ENCODE results near the gene HLA-G.
A peak's percentile ranks its signal among the peaks of the same experiment; 100 is the strongest.
"Not testable (repeated sequence)": the region's sequence is repeated elsewhere in the genome, so short reads cannot be mapped to it uniquely, and the experiment has no call there.

Gene HLA-G

DNA sequence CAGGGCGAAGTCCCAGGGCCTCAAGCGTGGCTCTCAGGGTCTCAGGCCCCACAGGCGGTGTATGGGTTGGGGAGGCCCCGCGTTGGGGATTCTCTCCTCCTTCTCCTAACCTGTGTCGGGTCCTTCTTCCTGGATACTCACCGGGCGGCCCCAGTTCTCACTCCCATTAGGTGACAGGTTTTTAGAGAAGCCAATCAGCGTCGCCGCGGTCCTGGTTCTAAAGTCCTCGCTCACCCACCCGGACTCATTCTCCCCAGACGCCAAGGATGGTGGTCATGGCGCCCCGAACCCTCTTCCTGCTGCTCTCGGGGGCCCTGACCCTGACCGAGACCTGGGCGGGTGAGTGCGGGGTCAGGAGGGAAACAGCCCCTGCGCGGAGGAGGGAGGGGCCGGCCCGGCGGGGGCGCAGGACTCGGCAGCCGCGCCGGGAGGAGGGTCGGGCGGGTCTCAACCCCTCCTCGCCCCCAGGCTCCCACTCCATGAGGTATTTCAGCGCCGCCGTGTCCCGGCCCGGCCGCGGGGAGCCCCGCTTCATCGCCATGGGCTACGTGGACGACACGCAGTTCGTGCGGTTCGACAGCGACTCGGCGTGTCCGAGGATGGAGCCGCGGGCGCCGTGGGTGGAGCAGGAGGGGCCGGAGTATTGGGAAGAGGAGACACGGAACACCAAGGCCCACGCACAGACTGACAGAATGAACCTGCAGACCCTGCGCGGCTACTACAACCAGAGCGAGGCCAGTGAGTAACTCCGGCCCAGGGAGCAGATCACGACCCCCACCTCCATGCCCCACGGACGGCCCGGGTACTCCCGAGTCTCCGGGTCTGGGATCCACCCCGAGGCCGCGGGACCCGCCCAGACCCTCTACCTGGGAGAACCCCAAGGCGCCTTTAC is at the start of gene HLA-G:
HLA-G (plus strand) TSS at position 247 of the 892 bp plus-strand sequence; CDS start at position 267, 20 bp downstream.
- no peak for DNase-seq (ENCODE audit: low spot score)

DNA sequence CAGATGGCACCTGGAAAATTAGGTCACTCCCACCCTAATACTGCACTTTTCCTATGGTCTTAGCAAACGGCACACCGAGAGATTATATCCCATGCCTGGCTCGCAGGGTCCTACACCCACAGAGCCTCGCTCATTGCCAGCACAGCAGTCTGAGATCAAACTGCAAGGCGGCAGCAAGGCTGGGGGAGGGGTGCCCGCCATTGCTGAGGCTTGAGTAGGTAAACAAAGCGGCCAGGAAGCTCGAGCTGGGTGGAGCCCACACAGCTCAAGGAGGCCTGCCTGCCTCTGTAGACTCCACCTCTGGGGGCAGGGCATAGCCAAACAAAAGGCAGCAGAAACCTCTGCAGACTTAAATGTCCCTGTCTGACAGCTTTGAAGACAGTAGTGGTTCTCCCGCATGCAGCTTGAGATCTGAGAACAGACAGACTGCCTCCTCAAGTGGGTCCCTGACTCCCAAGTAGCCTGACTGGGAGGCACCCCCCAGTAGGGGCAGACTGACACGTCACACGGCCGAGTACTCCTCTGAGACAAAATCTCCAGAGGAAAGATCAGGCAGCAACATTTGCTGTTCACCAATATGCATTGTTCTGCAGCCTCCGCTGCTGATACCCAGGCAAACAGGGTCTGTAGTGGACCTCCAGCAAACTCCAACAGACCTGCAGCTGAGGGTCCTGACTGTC is 47.5 kb upstream of the HLA-G start:
- DNase-seq (ENCODE audit: low spot score) = not testable (repeated sequence)

DNA sequence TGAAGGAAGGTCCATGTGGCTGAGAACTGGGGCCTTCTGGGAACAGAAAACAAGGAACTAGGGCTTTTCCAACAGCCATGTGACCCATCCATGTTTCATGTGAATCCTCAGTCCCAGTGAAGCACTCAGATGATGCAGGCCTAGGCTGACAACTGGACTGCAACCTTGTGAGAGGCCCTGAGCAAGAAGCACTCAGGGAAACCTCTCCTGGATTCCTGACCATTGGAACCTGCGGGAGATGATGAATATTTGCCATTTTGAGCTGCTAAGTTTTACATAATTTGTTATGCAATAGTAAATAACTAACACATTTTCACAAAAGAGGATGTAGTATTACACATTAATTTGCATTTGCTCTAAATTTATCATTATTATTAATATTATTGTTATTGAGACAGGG is 38.4 kb upstream of the HLA-G start:
- DNase-seq (ENCODE audit: low spot score) = no peak

DNA sequence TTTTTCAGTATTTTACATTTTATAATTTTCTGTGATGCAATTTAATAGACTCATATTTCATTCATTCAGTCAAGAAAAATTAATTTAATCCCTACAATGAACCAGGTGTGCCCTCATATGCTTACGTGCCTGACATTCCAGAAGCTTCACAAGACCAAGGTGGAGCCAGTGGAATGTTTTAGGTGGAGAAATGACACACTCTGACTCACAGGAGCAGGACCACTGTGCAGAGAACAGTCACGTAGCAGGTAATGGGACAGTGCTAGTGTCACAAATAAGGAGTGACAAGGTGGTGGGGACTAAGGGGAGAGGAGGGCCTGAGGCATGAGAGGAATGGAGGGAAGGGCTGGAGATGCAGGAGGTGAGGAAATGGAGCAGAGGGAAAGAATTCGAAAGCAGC is 37.0 kb upstream of the HLA-G start:
- no peak for DNase-seq (ENCODE audit: low spot score)

DNA sequence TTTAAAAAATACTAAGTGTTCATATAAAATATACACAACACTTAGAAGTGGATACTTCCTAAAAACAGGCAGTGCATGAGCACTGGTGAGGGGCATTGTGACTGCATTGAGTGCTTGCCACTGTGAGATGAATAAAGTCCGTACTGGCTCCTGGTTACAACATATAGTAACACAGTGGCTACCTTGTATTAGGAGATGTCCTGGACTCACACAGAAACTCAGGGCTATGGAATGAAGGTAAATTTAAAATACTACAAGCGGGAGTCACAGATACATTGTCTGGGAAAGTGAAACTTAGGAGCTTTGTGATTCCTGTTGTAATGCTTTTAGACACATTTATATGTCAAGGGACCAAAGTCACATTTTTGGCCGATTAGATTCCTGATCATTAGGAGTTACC is 36.5 kb upstream of the HLA-G start:
- DNase-seq (ENCODE audit: low spot score) = no peak

DNA sequence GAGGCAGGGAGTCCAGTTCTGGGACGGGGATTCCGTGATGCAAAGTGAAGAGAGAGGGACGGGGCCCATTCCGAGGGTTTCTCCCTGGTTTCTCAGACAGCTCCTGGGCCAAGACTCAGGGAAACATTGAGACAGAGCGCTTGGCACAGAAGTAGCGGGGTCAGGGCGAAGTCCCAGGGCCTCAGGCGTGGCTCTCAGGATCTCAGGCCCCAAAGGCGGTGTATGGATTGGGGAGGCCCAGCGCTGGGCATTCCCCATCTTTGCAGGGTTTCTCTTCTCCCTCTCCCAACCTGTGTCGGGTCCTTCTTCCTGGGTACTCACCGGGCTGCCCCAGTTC is 35.9 kb upstream of the HLA-G start:
- DNase-seq (ENCODE audit: low spot score) = peak; percentile 6

DNA sequence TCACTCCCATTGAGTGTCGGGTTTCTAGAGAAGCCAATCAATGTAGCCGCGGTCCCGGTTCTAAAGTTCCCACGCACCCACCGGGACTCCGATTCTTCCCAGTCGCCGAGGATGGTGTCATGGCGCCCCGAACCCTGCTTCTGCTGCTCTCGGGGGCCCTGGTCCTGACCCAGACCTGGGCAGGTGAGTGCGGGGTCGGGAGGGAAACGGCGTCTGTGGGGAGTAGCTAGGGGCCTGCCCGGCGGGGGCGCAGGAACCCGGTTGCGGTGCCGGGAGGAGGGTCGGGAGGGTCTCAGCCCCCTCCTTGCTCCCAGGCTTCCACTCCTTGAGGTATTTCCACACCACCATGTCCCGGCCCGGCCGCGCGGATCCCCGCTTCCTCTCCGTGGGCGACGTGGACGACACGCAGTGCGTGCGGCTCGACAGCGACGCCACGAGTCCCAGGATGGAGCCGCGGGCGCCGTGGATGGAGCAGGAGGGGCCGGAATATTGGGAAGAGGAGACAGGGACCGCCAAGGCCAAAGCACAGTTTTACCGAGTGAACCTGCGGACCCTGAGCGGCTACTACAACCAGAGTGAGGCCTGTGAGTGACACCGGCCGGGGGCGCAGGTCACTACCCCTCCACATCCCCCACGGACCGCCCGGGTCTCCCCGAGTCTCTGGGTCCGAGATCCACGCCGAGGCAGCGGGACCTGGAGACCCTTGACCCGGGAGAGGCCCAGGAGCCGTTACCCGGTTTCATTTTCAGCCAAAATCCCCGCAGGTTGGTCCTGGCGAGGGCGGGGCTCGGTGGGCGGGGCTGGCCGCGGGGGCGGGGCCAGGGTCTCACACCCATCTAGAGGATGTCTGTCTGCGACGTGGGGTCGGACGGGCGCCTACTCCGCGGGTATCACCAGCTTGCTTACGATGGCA is 35.2 kb upstream of the HLA-G start:
- DNase-seq (ENCODE audit: low spot score) = peak; percentile 58

DNA sequence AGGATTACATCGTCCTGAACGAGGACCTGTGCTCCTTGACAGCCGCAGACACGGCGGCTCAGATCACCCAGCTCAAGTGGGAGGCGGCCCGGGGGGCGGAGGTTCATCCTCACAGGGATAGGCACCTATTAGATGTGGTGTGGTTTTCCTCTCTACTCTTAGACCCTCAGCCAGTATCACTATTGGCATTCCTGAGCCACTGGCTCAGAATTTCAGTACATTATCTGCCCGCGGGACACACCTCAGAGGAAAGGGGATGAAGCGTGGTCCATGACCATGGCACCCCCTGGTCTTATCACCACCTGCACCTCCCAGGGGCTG is 34.6 kb upstream of the HLA-G start:
- DNase-seq (ENCODE audit: low spot score) = no peak

DNA sequence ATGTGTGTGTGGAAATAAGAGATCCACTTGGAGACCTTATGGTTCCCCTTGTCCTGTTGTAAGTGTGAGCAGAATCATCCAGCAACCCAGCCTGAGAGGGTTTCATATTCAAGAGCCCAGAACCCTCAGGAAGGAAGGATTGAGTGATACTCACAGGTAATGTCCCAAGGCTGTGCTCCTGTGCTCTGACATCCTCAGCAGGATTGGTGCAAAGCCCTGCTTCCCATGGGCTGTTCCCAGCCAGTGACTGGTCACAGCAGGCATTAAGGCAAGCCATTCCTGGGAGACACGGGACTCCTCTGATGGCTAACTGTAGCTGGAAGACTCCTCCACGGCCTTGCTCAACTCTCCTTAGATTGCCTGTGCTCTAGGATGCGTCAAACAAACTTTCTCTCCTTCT is 33.8 kb upstream of the HLA-G start:
- no peak for DNase-seq (ENCODE audit: low spot score)

DNA sequence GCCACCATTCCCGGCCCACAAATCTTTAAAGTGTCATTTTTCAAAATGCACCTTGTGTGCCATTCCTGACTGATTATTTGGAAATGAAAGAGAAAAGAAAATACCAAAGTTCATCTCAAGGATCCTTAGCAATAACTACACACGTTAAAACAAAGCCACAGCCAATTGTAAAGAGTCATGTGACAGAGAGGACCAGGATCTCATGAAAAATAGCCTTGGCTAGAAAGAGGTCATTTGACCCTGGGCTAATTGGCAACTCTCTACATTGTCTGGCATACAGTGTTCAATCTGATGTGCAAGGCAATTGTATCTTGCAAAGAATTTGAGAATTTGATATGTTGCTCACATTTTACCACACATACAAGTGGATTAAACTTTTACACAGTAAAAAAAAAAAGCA is 31.6 kb upstream of the HLA-G start:
- no peak for DNase-seq (ENCODE audit: low spot score)

DNA sequence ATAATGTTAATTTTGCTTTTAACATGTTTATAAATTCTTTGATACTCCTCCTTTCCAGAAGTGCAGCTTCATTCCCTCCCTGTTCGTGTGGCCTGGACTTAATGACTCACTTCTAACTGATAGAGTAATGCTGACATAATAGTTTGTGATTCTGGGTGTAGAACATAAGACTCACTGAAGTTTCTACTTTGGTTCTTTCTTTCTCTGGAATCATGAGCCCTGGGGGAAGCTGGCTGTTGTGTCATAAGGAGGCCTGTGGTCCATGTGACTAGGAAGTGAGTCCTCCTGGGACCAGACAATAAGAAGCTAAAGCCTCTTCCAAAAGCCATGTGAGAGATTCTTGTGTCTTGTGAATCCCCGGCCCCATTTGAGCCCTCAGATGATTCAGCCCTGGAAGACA is 30.5 kb upstream of the HLA-G start:
- DNase-seq (ENCODE audit: low spot score) = peak; percentile 45

DNA sequence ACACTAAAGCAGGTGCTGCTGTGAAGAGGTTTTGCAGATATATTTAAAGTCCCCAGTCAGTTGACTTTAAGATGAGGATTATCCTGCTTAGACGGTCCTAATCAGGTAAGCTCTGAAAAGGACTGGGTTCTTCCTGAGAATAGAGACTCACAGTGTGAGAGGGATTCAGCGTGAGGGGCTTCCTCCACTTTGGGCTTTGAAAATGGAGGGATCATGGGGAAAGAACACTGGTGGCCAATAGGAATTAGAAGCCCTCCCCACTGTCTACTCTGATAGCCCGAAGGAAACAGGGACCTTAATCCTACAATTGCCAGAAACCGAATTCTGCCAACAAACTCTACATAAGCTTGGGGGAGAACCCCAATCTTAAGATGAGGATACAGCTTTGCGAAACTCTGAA is 29.7 kb upstream of the HLA-G start:
- DNase-seq (ENCODE audit: low spot score) = no peak

DNA sequence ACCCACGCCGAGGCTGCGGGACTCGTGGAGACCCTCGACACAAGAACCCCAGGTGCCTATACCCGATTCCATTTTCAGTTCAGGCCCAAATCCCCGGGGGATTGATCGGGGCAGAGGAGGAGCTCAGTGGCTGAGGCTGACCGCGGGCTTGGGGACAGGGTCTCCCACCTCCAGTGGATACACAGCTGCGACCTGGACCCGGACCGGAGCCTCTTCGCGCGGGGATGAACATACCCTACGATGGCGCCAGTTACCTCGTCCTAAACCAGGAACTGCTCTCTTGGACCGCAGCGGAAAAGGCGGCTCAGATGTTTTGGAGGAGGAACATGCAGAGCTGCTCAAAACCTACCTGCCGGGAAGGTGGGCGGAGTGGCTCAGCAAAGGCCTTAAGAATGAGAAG is 27.4 kb upstream of the HLA-G start:
- no peak for DNase-seq (ENCODE audit: low spot score)

DNA sequence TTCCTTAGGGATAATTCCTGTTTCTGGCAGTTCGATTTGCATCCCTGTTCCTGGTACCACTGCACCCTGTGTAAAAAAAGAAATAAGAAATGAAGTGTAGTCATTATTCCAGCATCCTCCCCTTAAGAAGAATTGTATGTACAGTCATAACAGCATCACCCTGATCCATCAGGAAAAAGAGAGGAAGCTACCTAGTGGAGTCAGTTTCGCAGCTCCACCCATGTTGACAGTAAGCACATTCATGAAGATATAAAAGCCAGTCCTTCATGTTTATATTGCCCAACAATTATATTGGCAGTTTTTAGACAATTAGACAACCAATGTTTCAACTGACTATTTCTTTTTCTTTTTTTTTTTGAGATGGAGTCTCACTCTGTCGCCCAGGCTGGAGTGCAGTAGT is 21.2 kb upstream of the HLA-G start:
- no peak for DNase-seq (ENCODE audit: low spot score)

DNA sequence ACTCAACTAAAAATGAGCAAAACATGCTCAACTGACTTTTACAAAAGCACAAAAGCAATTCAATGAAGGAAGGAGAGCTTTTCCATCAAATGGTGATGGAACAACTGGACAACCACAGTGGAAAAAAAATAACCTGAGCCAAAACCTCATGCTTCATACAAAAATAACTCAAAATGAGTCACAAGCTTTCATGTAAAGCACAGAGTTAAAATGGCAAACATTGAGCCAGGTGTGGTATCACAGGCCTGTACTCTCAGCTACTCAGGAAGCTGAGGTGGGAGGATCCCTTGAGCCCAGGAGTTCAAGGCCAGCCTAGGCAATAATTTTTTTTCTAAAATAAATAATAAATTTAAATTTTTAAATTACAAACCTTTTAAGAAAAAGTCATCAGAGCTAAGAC is 18.4 kb upstream of the HLA-G start:
- no peak for DNase-seq (ENCODE audit: low spot score)

DNA sequence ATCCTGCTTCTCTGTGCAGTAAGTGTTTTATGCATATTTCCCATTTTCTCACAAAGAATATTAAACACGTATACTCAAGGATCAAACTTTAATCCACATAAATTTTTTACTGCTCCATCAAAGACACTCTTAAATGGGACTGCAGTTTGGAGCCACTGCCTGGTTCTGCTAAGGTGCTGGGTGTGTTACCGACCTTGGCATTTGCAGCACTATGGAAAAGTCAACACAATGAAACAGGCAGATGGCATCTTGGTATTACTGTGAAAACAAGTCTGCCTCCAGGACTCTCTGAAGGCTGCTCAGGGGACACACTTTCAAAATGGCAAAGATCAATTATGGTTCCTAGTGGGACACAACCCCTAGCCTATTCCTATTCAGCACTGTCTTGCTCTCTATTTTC is 17.3 kb upstream of the HLA-G start:
- no peak for DNase-seq (ENCODE audit: low spot score)

DNA sequence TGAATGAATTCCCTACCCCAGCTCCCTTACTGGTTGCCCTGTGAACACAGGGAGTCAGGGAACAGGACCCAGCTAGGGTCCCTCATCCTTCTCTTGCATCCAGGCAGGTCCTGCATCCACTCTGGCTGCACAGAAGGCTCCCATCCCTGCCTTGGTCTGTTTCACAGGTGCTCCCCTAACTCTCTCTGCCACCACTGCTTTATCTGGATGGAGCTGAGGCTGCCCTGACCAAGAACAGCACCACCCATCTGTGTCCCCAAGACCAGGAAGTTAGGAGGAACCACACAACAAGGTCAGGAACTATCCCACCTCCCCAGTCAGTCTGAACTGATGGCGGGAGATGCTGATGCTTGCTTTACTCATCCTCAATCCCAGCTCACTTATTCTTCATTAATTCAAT is 16.2 kb upstream of the HLA-G start:
- no peak for DNase-seq (ENCODE audit: low spot score)

DNA sequence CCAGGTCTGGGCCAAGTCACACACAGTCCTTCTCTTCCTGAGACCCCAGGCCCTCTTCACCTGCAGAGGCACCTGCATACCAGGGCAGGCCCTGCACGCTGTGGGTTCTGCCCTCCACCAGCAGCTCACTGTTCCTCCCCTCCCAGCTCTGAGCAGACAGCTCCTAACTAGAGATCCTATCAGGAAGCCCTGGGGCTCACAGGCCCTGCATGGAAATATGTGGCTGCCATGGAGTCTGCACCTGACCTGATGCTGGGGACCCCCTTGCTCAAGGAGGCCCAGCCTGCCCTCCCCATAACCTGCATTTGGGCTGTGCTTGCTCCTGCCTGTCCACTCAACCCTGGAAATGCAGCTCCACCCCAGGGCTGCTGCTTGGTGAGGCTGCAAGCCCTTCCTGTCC is 14.6 kb upstream of the HLA-G start:
- no peak for DNase-seq (ENCODE audit: low spot score)

DNA sequence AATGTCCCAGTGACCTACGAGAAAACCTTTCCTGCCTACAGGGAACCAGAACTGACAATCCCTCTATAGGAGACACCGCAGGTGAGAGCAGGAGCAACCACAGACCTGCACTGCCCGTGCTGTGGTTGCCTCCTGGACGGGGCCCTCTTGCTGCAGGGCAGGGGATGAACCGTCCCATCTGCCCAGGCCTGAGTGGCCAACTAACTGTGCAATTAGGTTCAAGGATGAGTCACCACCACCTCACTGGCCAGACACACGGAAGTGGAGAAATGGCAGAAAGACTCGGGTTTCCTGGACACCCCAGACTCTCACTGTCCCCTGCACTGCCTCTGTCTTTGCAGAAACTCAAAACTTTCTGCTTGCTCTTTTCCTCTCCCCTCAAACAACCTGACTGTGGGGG is 13.8 kb upstream of the HLA-G start:
- peak; percentile 10 for DNase-seq (ENCODE audit: low spot score)

DNA sequence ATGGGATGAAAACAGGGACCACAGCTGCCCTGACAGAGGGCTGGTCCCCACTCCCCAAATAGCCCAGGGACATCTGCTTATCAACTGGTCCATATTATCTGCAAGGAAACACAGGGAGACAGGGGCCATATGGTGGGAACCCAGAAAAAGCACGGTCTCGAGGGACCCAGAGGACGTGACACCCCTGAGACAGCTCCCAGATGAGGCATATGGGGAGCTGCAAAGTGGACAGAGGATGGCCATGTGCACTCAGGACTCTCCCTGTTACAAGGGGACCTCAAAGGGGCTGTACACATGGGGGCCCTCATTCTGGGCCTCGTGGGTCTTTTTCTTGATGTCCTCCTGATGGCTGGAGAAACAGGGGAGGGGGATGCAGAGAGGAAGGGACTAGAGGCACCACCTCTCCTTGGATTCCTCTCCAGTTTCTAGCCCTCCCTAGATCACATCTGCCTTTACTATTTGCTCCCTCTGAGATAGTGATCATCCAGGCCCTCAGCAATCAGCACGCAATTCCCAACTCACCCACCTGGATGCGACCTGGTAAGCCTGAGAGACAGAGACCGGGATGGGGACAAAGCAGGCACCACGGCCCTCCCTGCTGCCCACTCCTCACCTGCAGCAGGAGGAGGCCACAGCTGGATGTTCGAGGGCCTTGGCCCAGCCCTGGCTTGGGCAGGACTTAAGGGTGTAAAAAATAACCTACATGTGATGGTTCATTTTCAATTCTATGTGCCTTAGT is 13.1 kb upstream of the HLA-G start:
- no peak for DNase-seq (ENCODE audit: low spot score)

DNA sequence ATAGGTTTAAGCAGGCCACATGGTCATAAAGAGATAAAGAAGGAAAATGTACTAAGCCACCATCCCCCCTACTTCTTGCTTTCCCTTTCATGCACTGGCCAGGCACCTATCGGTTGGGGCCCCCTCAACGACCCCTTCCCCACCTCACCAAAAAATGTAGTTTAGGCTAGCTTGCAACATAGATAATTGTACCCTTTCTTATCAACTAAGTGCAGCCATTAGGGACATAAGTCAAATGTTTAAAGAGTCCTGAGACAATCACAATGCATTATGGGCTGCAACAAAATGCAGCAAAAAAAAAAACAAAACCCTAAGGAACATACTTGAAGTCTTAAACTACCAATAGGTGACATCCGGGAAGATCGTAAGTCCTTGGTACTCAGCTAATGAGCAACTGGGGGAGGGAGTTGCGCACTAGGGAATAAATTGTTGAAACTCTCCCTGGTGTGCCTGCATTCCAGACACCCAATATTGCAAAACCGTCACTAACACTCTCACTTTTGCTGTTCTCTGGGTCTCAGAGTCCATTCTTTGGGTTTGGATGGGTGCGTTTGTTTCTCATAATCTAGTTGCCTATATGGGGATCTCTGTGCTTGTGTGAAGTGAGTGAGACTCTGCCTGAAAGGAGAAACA is 12.4 kb upstream of the HLA-G start:
- no peak for DNase-seq (ENCODE audit: low spot score)

DNA sequence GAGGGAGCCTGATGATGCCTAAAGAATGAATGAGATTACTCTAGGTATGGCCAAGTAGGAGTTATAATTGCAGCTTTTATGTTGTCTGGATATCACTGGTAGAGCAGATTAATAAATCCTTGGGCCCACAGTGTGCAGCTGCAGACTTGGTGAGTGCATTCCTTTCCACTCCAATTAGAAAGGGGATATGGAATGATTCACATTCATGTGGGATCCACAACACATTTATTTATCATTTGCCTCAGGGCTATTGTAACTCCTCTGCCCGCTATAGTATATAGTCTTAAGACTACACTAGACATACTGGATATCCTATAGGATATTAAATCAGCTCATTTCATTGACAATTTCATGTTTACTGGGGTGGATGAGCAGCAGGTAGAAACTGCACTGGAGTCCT is 11.6 kb upstream of the HLA-G start:
- no peak for DNase-seq (ENCODE audit: low spot score)

Data from AG08395 (cell line).